ENCODE measurements around the gene NMT2. TPM values are rescaled to one million over a fixed set of nuclear protein-coding genes. Genes with fewer than 3 reads are reported as not detected.

Gene NMT2
- total and polyA plus RNA-seq, 10 of the 15 experiments (the other 5 are each of a cell fraction or from before 2014, with no cell fraction given) = 4.9 to 12.0 (median 9.2) TPM

DNA sequence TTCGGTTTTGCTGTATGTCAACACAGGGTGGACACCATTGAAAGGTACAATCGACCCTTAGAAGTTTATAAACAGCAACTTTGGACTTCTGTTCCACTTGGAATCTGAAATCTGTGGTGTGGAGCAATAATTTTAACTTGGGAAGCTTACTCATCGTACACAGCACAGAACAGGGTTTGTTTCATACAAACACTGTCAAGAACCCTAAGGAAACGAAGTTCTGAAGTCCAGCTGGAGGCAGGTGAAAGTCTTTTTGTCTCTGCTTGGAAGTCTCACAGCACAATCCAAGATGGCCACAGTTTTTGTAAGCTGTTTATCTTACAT is 31.5 kb downstream of the NMT2 start:
- FAIRE-seq = no peak
- Histone ChIP-seq H3K27ac (ENCODE audit: control insufficient read depth, insufficient read depth) (no peak overlapping the region), H3K79me2 (ENCODE audit: control insufficient read depth, insufficient read depth, low read length) (no peaks in the 10 kb centered on the region), H3K9me3 (replicated peaks; ENCODE audit: control insufficient read depth, insufficient read depth, low read length) (no peaks in the 10 kb centered on the region), H4K20me1 (ENCODE audit: control insufficient read depth, insufficient read depth) (no peaks in the 10 kb centered on the region), H3K4me3 (no peak overlapping the region), H3K27me3 (replicated peaks in 1 of 2; ENCODE audit: control insufficient read depth in 2 of 2, insufficient read depth in 2 of 2, low read length in 1 of 2) (no peaks in the 10 kb centered on the region), H3K36me3 (ENCODE audit: control insufficient read depth in 2 of 2, insufficient read depth in 2 of 2, low read length in 1 of 2) (peaks cover 2 to 3% of the 10 kb centered on the region in 2 experiments; a peak in 3 of 4 replicates), H2AFZ (ENCODE audit: control insufficient read depth, low read depth, low read length) (no peak overlapping the region), H3K9ac (ENCODE audit: control insufficient read depth, insufficient read depth, low read length) (no peak overlapping the region), H3K4me2 (ENCODE audit: control insufficient read depth, insufficient read depth) (no peak overlapping the region), H3K4me1 (ENCODE audit: control insufficient read depth, insufficient read depth, low read length) (peaks cover 13% of the 10 kb centered on the region)
- ChIA-PET CTCF (no interaction called here), SMC1A (ENCODE audit: uncharacterized antibody, unreplicated experiment) (interaction anchor here (1.2 to 10.2 kb wide), 2 partner anchors 12 to 22 kb away, joined by 3 to 127 read pairs; no protein-coding TSS in a partner anchor), POLR2A (interaction anchor here (0.8 to 0.9 kb wide), 2 partner anchors 9 to 14 kb away, joined by 4 to 5 read pairs; no protein-coding TSS in a partner anchor), RAD21 (ENCODE audit: unreplicated experiment) (no interaction called here)
- in situ Hi-C loops (cut with MboI) (no loop called here), intact Hi-C loops (cut with micrococcal nuclease; ENCODE audit: unreplicated experiment) (no loop called here)
- no peak for ATAC-seq
- no TSS peak for BruUV-seq (replicated peaks)
- 39% methylated on average over 4 of the region's 4 CpGs for WGBS (ENCODE audit: insufficient coverage, insufficient replicate concordance, low lambda C conversion rate, missing lambda C conversion rate)
- TF ChIP-seq TAF1 (IDR thresholded peaks at IDR 0.05; ENCODE audit: borderline replicate concordance, low read depth, low read length) (no peak), SMAD1 (IDR thresholded peaks at IDR 0.05; ENCODE audit: low read depth, partially characterized antibody) (no peak), HDAC6 (IDR thresholded peaks at IDR 0.05; ENCODE audit: unreplicated experiment) (no peak), NR2C2 (IDR thresholded peaks at IDR 0.05; ENCODE audit: borderline replicate concordance, control insufficient read depth, insufficient read length, low read depth) (no peak)
- DNase-seq (ENCODE audit: low read depth, low spot score) = no peak

DNA sequence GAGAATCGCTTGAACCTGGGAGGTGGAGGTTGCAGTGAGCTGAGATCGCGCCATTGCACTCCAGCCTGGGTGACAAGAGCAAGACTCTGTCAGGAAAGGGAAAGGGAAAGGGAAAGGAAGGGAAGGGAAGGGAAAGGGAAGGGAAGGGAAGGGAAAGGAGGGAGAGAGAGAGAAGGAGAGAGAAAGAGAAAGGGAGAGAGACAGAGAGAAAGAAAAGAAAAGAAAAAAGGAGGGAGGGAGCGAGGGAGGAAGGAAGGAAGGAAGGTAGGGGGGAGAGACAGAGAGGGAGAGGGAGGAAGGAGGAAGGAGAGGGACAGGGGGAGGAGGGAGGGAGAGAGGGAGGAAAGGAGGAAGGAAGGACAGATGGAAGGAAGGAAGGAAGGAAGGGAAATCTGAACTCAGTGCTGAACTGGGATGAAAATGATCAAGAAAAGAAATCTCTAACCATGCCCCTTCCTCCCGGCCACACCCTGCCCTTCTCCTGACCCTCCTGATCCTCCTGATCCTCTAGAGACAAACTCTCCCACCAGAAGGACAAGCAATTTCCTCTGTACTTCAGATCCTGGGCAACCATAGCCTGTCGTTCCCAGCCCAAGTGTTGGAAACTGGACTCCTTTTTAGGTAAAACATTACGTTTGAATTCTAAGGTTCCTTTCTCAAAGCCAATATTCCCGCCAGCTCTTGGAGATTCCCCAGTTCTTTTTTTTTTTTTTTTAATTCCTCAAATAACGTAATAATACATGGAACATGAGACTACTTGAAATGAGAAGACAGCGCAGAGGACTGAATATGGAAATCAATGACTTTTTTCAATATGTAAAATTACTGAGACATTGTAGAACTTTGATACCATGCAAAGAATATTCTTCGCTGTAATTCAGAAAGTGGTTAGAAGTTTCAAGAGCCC is 32.1 kb downstream of the NMT2 start:
- H3K4me1 ChIP-seq (ENCODE audit: control insufficient read depth, insufficient read depth, low read length) = peaks cover 8% of the 10 kb centered on the region
- WGBS (ENCODE audit: insufficient coverage, insufficient replicate concordance, low lambda C conversion rate, missing lambda C conversion rate) = 92% methylated on average over 11 of the region's 11 CpGs
- no peak for DNase-seq (ENCODE audit: low read depth, low spot score)
- no peak overlapping the region for H3K27ac ChIP-seq (ENCODE audit: control insufficient read depth, insufficient read depth)
- no peaks in the 10 kb centered on the region for H3K79me2 ChIP-seq (ENCODE audit: control insufficient read depth, insufficient read depth, low read length)
- RAD21 ChIA-PET (ENCODE audit: unreplicated experiment) = no interaction called here
- POLR2A ChIA-PET = interaction anchor here (0.9 kb wide), 1 partner anchor 13 kb away, joined by 4 read pairs; no protein-coding TSS in a partner anchor
- ATAC-seq = no peak
- no peaks in the 10 kb centered on the region for H4K20me1 ChIP-seq (ENCODE audit: control insufficient read depth, insufficient read depth)
- intact Hi-C loops (cut with micrococcal nuclease; ENCODE audit: unreplicated experiment) = no loop called here
- no peak overlapping the region for H2AFZ ChIP-seq (ENCODE audit: control insufficient read depth, low read depth, low read length)
- no peaks in the 10 kb centered on the region for H3K9me3 ChIP-seq (replicated peaks; ENCODE audit: control insufficient read depth, insufficient read depth, low read length)
- CTCF ChIA-PET = no interaction called here
- no peak overlapping the region for H3K4me2 ChIP-seq (ENCODE audit: control insufficient read depth, insufficient read depth)
- in situ Hi-C loops (cut with MboI) = no loop called here
- no peak overlapping the region for H3K9ac ChIP-seq (ENCODE audit: control insufficient read depth, insufficient read depth, low read length)
- H3K4me3 ChIP-seq = no peak overlapping the region
- no TSS peak for BruUV-seq (replicated peaks)
- FAIRE-seq = no peak
- H3K27me3 ChIP-seq (replicated peaks in 1 of 2; ENCODE audit: control insufficient read depth in 2 of 2, insufficient read depth in 2 of 2, low read length in 1 of 2) = no peaks in the 10 kb centered on the region
- SMC1A ChIA-PET (ENCODE audit: uncharacterized antibody, unreplicated experiment) = interaction anchor here (1.2 to 10.2 kb wide), 2 partner anchors 12 to 22 kb away, joined by 3 to 127 read pairs; no protein-coding TSS in a partner anchor
- H3K36me3 ChIP-seq (ENCODE audit: control insufficient read depth in 2 of 2, insufficient read depth in 2 of 2, low read length in 1 of 2) = peaks cover 3% of the 10 kb centered on the region in 2 experiments; a peak in 3 of 4 replicates
- no peak for TF ChIP-seq CBFB (IDR thresholded peaks at IDR 0.05; ENCODE audit: low read depth)
- TF ChIP-seq KAT2A (conservative IDR thresholded peaks at IDR 0.05; ENCODE audit: control insufficient read depth, low read depth, low read length) = no peak
- TF ChIP-seq, protein P1, sequence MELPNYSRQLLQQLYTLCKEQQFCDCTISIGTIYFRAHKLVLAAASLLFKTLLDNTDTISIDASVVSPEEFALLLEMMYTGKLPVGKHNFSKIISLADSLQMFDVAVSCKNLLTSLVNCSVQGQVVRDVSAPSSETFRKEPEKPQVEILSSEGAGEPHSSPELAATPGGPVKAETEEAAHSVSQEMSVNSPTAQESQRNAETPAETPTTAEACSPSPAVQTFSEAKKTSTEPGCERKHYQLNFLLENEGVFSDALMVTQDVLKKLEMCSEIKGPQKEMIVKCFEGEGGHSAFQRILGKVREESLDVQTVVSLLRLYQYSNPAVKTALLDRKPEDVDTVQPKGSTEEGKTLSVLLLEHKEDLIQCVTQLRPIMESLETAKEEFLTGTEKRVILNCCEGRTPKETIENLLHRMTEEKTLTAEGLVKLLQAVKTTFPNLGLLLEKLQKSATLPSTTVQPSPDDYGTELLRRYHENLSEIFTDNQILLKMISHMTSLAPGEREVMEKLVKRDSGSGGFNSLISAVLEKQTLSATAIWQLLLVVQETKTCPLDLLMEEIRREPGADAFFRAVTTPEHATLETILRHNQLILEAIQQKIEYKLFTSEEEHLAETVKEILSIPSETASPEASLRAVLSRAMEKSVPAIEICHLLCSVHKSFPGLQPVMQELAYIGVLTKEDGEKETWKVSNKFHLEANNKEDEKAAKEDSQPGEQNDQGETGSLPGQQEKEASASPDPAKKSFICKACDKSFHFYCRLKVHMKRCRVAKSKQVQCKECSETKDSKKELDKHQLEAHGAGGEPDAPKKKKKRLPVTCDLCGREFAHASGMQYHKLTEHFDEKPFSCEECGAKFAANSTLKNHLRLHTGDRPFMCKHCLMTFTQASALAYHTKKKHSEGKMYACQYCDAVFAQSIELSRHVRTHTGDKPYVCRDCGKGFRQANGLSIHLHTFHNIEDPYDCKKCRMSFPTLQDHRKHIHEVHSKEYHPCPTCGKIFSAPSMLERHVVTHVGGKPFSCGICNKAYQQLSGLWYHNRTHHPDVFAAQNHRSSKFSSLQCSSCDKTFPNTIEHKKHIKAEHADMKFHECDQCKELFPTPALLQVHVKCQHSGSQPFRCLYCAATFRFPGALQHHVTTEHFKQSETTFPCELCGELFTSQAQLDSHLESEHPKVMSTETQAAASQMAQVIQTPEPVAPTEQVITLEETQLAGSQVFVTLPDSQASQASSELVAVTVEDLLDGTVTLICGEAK (IDR thresholded peaks at IDR 0.05; ENCODE audit: borderline replicate concordance) = no peak
- TF ChIP-seq IKZF2 (IDR thresholded peaks at IDR 0.05) = no peak
- TF ChIP-seq, protein P2, sequence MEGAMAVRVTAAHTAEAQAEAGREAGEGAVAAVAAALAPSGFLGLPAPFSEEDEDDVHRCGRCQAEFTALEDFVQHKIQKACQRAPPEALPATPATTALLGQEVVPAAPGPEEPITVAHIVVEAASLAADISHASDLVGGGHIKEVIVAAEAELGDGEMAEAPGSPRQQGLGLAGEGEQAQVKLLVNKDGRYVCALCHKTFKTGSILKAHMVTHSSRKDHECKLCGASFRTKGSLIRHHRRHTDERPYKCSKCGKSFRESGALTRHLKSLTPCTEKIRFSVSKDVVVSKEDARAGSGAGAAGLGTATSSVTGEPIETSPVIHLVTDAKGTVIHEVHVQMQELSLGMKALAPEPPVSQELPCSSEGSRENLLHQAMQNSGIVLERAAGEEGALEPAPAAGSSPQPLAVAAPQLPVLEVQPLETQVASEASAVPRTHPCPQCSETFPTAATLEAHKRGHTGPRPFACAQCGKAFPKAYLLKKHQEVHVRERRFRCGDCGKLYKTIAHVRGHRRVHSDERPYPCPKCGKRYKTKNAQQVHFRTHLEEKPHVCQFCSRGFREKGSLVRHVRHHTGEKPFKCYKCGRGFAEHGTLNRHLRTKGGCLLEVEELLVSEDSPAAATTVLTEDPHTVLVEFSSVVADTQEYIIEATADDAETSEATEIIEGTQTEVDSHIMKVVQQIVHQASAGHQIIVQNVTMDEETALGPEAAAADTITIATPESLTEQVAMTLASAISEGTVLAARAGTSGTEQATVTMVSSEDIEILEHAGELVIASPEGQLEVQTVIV (IDR thresholded peaks at IDR 0.05; ENCODE audit: borderline replicate concordance, partially characterized antibody) = no peak

Data from GM12878 (cell line).